HPDE6-E6E7 (cell line): ENCODE results near the gene SLC35F6.
"Not testable (repeated sequence)": the region's sequence is repeated elsewhere in the genome, so short reads cannot be mapped to it uniquely, and the experiment has no call there.

Experiments
- DNase-seq: peaks from one replicate; pipeline ENCODE4 v3.0.0; 2011; ENCODE audit warnings: missing footprints; ENCODE audit errors: extremely low spot score

Gene SLC35F6

GRCh38 chr2:26730549-26731344, 33.3 kb upstream of the SLC35F6 start:
- DNase-seq, result no peak

DNA sequence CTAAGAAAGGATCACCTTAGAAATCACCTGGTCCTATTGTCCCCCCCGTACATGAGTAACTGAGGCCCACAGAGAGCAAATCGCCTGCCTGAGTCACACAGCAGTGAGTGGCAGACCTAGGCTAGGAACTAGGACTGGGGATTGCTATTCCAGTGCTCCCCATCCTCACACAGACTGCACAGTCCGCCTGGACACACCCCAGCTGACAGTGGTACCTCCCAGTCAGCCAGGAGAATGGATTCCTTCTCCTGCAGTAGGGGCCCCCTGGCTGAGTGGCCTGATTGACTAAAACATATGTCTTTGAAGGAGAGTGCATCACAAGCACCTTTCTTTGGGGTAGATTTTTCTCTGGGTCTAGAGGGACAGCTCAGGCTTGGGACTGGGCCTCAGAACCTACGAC, 32.4 kb upstream of the SLC35F6 start:
- DNase-seq, result no peak

DNA sequence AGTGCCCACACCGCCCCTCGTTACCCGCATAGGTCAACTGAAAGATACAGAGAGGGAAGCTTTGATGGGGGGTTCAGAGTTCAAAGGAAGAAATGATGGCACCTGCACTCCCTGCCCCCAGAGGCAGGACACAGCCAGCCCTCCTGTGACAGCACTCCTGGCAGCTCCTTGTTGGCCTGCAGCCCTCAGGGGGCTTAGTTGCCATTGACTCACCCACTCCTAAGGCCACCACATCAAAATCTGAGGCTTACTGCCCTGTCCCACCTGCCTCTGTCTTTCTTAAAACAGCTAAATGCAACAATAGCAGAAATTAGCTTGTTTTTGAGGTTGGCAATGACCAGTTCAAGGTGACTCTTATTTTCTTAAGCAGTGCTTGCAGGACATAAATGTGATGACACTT, 31.6 kb upstream of the SLC35F6 start:
- DNase-seq, result no peak

GRCh38 chr2:26733413-26733812, 30.7 kb upstream of the SLC35F6 start:
- no peak for DNase-seq

- no peak for DNase-seq
These were observed 29.0 kb upstream of the SLC35F6 start for GRCh38 chr2:26735097-26735496.

DNA sequence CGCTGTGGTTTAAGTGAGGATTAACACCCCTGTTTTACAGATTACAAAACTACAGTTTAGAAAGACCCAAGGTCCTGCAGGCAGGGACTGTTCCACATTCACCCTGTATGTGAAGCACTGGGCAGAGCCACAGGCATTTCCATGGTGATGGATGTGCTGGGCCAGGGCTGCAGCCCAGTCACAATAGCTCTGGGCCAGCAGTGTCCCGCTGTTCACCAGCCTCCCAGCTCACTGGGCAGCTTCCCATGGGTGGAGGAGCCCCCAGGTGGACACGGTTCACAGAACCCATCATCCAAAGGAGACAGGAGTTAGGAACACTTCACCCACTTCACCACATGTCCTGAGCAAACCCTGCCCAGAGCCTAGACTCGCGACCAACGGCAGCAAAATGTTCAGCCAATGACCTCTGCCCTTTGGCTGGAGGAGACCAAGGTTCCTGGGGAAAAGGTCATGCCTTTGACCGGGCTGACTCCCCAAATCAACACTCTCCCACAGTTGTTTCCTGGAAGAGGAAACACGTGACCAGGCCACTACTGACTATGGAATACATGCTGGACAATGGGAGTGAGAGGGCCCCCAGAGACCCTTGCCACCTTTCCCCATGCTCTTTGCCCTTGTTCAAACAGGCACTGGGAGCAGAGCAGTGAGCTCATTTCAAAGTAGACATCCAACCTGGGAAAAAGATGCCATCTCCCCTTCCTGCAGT, 28.0 kb upstream of the SLC35F6 start:
- no peak for DNase-seq

- DNase-seq, result no peak
These were observed 26.9 kb upstream of the SLC35F6 start for GRCh38 chr2:26737221-26737620.

GRCh38 chr2:26738481-26738880, 25.6 kb upstream of the SLC35F6 start:
- no peak for DNase-seq

DNA sequence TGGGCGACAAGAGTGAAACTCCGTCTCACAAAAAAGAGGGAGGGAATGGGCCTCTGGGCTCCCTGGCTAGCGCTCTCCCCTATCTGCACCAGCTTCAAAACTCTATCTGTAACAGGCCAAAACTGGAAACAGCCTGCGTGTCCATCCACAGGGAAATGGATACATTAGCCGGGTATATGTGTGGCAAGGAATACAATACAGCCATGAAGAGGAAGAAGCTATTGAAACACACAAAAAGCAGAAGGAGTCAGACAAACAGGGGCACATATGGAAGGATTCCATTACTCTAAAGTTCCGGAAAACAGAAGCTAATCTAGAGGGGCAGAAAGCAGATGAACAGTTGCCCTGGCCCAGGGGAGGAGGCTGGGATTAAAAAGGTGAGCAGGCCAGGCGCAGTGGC, 24.6 kb upstream of the SLC35F6 start:
- no peak for DNase-seq

DNA sequence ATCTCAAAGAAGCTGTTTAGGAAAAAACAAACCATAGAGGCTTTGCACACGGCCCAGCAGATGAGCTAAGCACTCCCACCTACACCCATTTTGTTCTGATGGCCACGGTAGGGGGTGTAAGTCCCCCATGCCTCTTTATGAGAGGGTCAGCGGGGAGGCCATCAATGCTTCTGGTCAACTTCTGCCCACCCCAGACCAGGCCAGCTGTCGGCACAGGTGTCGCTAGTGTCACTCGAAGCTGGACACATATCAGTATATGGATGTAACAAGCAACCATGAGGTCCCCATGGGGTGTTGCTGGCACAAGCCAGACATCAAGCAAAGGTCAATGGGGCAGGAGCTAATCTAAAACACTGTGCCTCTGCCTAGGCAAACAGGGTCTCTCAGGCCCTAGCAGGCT, 23.7 kb upstream of the SLC35F6 start:
- no peak for DNase-seq

GRCh38 chr2:26740890-26741302, 23.2 kb upstream of the SLC35F6 start:
- DNase-seq, result no peak

GRCh38 chr2:26742048-26742770, 21.9 kb upstream of the SLC35F6 start:
- DNase-seq, result no peak

GRCh38 chr2:26743852-26744251, 20.2 kb upstream of the SLC35F6 start:
- DNase-seq, result no peak

DNA sequence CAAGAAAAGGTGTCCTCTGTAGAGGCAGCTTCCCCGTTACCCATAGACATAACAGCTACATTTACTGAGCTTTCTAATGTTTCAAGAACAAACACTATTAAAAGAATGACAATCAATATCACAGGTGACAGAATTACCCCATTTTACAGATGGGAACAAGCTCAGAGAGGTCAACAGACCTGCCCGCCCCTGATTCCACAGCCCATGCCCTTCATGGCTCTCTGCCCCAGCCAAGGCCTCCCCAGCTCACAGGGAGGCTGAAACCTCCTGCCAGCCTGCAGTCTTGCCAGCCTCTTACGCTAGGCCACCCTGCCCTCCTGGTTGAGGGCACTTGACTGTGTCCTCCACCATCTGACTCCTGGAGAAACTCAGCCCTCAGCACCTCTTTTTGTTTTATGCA, 19.1 kb upstream of the SLC35F6 start:
- DNase-seq, result no peak

- DNase-seq, result peak; percentile 76
These were observed 18.3 kb upstream of the SLC35F6 start for GRCh38 chr2:26745609-26746327.

GRCh38 chr2:26746934-26747333, 17.1 kb upstream of the SLC35F6 start:
- no peak for DNase-seq

DNA sequence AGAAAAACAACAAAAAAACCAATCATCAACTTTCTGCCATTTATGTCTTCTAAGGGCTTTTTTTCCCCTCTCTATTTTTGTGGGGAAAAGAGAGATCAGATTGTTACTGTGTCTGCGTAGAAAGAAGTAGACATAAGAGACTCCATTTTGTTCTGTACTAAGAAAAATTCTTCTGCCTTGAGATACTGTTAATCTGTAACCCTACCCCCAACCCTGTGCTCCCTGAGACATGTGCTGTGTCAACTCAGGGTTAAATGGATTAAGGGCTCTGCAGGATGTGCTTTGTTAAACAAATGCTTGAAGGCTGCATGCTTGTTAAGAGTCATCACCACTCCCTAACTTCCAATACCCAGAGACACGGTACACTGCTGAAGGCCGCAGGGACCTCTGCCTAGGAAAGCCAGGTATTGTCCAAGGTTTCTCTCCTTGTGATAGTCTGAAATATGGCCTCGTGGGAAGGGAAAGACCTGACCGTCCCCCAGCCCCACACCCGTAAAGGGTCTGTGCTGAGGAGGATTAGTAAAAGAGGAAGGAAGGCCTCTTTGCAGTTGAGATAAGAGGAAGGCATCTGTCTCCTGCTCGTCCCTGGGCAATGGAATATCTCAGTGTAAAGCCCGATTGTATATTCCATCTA, 14.2 kb upstream of the SLC35F6 start:
- not testable (repeated sequence) for DNase-seq

GRCh38 chr2:26750467-26750866, 13.6 kb upstream of the SLC35F6 start:
- DNase-seq, result not testable (repeated sequence)

DNA sequence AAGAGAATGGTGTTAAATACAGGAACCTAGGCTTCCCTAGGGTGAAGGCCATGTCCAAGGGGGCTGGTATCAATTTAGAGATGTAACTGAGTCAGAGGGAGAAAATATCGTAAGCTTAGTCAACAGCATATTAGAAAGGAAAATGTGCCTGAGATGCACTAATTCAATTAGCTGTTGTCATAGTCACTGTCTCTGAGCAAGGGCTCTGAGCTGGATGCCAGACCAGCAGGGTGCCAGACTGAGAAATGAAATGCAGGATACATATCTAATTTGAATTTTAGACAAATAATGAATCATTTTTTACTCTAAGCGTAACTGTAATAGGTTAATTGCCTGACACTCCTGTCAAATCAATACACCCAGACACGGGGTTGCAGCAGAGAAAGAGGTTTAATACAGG, 11.4 kb upstream of the SLC35F6 start:
- no peak for DNase-seq

- no peak for DNase-seq
These were observed 9.5 kb upstream of the SLC35F6 start for GRCh38 chr2:26754539-26754938.

DNA sequence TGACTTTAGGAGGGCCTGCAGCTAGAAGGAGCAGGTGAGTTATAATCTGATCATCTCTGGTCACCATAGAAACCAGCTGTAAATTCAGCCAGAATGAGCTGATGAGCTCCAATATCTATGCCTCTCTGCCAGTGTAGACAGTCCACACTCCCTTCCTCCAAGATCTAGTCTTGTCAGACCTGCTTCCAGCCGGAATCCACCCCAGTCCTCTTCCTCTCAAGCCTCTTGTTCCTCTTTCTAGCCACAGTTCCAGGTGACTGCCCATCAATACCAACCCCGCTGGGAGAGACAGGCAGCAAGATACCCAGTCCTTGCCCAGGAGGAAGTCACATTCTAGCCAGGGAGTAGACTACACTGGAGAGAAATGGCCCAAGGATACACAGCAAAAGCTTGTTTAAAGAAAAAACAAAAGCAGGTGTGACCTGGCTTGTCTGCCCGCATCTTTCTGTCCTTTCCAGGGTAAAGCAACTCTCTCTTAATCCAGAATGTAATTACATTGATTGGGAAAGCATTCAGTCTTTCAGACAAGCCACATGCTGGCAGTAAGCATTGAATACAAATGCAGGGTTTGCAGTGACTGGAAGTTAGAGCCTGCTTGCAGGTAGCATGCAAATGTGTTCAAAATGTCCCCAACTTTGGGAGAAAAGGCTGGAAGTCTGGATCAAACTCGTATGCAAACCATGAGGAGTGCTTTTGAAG, 9.0 kb upstream of the SLC35F6 start:
- no peak for DNase-seq
